H9 (cell line): ENCODE data around the gene LPAR1. TPM values are rescaled to one million over a fixed set of nuclear protein-coding genes. Genes with fewer than 3 reads are reported as not detected.

ENCODE experiments used
- DNase-seq: peaks from one replicate; pipeline ENCODE4 v3.0.0-alpha.2; 2017
- H2AFZ ChIP-seq: one replicate; pipeline ENCODE4 v1.6.1; 2013; ENCODE audit warnings: mild to moderate bottlenecking, low read length, control low read depth, moderate library complexity
- H2AK5ac ChIP-seq: 2 replicates; pipeline ENCODE4 v1.6.1; 2013; ENCODE audit warnings: low read length, control low read depth, mixed read lengths; ENCODE audit not compliant: insufficient read length
- H2BK120ac ChIP-seq: one replicate; pipeline ENCODE4 v1.6.1; 2013; ENCODE audit warnings: low read depth, mild to moderate bottlenecking, low read length, control low read depth, inconsistent platforms; ENCODE audit not compliant: poor library complexity, severe bottlenecking
- H2BK12ac ChIP-seq: 2 replicates; pipeline ENCODE4 v1.6.1; 2013; ENCODE audit warnings: low read length, control low read depth, mixed read lengths, low read depth; ENCODE audit not compliant: insufficient read length
- H2BK15ac ChIP-seq: 2 replicates; pipeline ENCODE4 v1.6.1; 2013; ENCODE audit warnings: low read depth, low read length, control low read depth
- H2BK20ac ChIP-seq: one replicate; pipeline ENCODE4 v1.6.1; 2013; ENCODE audit warnings: low read depth, mild to moderate bottlenecking, low read length, control low read depth, inconsistent platforms; ENCODE audit not compliant: poor library complexity, severe bottlenecking
- H2BK5ac ChIP-seq: 2 replicates; pipeline ENCODE4 v1.6.1; 2013; ENCODE audit warnings: low read length, control low read depth, mixed read lengths; ENCODE audit not compliant: insufficient read length
- H3K14ac ChIP-seq: 2 replicates; pipeline ENCODE4 v1.6.1; 2013; ENCODE audit warnings: low read length, control low read depth; ENCODE audit not compliant: insufficient read depth
- H3K18ac ChIP-seq: 2 replicates; pipeline ENCODE4 v1.6.1; 2013; ENCODE audit warnings: low read depth, mild to moderate bottlenecking, mixed read lengths, low read length, control low read depth; ENCODE audit not compliant: insufficient read length
- H3K23ac ChIP-seq: 2 replicates; pipeline ENCODE4 v1.6.1; 2013; ENCODE audit warnings: low read length, control low read depth, mixed read lengths, low read depth; ENCODE audit not compliant: insufficient read length
- H3K23me2 ChIP-seq: 2 replicates; pipeline ENCODE4 v1.6.1; 2013; ENCODE audit warnings: low read depth, mild to moderate bottlenecking, mixed read lengths, low read length, control low read depth; ENCODE audit not compliant: insufficient read length, poor library complexity, severe bottlenecking
- H3K27ac ChIP-seq: 2 replicates; pipeline ENCODE4 v1.5.1; 2013; ENCODE audit warnings: low read length, control low read depth, mixed read lengths, low read depth; ENCODE audit not compliant: insufficient read length
- H3K27me3 ChIP-seq: 2 replicates; pipeline ENCODE4 v1.6.1; 2013; ENCODE audit warnings: low read length, control low read depth, inconsistent platforms; ENCODE audit not compliant: insufficient read depth
- H3K4ac ChIP-seq: 2 replicates; pipeline ENCODE4 v1.6.1; 2013; ENCODE audit warnings: low read depth, mild to moderate bottlenecking, control low read depth, inconsistent platforms, low read length, moderate library complexity
- H3K4me1 ChIP-seq: 2 replicates; pipeline ENCODE4 v1.6.1; 2013; ENCODE audit warnings: low read length, control low read depth, inconsistent platforms; ENCODE audit not compliant: insufficient read depth
- H3K4me2 ChIP-seq: 2 replicates; pipeline ENCODE4 v1.6.1; 2013; ENCODE audit warnings: low read length, control low read depth, mixed read lengths; ENCODE audit not compliant: insufficient read length, insufficient read depth
- H3K56ac ChIP-seq: 2 replicates; pipeline ENCODE4 v1.6.1; 2013; ENCODE audit warnings: low read depth, mild to moderate bottlenecking, mixed read lengths, low read length, control low read depth; ENCODE audit not compliant: insufficient read length
- H3K79me1 ChIP-seq: 2 replicates; pipeline ENCODE4 v1.6.1; 2013; ENCODE audit warnings: low read depth, mild to moderate bottlenecking, moderate library complexity, low read length, control low read depth, inconsistent platforms; ENCODE audit not compliant: insufficient read depth, poor library complexity, severe bottlenecking
- H3K79me2 ChIP-seq: 2 replicates; pipeline ENCODE4 v1.6.1; 2013; ENCODE audit warnings: low read length, control low read depth, inconsistent platforms; ENCODE audit not compliant: insufficient read depth
- H3K9ac ChIP-seq: 2 replicates; pipeline ENCODE4 v1.6.1; 2013; ENCODE audit warnings: low read length, control low read depth, mixed read lengths; ENCODE audit not compliant: insufficient read length; ENCODE audit errors: extremely low read depth
- H3K9me3 ChIP-seq: one replicate; pipeline ENCODE4 v1.6.1; 2013; ENCODE audit warnings: low read depth, low read length, inconsistent platforms; ENCODE audit not compliant: control insufficient read depth
- H3T11ph ChIP-seq: one replicate; pipeline ENCODE4 v1.6.1; 2013; ENCODE audit warnings: mild to moderate bottlenecking, low read length, control low read depth, inconsistent platforms
- H4K20me1 ChIP-seq: one replicate; pipeline ENCODE4 v1.6.1; 2013; ENCODE audit not compliant: control insufficient read depth, insufficient read length, insufficient read depth
- H4K5ac ChIP-seq: 2 replicates; pipeline ENCODE4 v1.6.1; 2013; ENCODE audit warnings: low read depth, mild to moderate bottlenecking, mixed read lengths, low read length, control low read depth; ENCODE audit not compliant: insufficient read length
- H4K8ac ChIP-seq: replicated peaks from 2 replicates; pipeline ENCODE4 v1.6.1; 2013; ENCODE audit warnings: low read length, control low read depth, mixed read lengths, low read depth; ENCODE audit not compliant: insufficient read length
- H4K91ac ChIP-seq: 2 replicates; pipeline ENCODE4 v1.6.1; 2013; ENCODE audit warnings: low read depth, mild to moderate bottlenecking, moderate library complexity, mixed read lengths, low read length, control low read depth; ENCODE audit not compliant: insufficient read length
- H3K27ac Mint-ChIP-seq, 3 experiments: 2 replicates in 2 of 3; 3 replicates in 1 of 3; pipeline ENCODE4 v1.8.0; 2020 to 2021; ENCODE audit warnings: mixed read lengths in 3 of 3, mild to moderate bottlenecking in 1 of 3, moderate library complexity in 1 of 3
- H3K27me3 Mint-ChIP-seq: 2 replicates; pipeline ENCODE4 v1.8.0; 2021; ENCODE audit warnings: low read depth, mild to moderate bottlenecking, moderate library complexity, mixed read lengths
- H3K36me3 Mint-ChIP-seq, 3 experiments: 2 replicates in 2 of 3; 3 replicates in 1 of 3; pipeline ENCODE4 v1.8.0; 2020 to 2021; ENCODE audit warnings: low read depth in 3 of 3, mixed read lengths in 3 of 3; ENCODE audit not compliant: insufficient read depth in 1 of 3
- H3K4me1 Mint-ChIP-seq, 2 experiments: 2 replicates each; pipeline ENCODE4 v1.8.0; 2020; ENCODE audit warnings: mixed read lengths in 2 of 2
- H3K4me3 Mint-ChIP-seq, 2 experiments: 2 replicates in 1 of 2; 3 replicates in 1 of 2; pipeline ENCODE4 v1.8.0; 2020 to 2021; ENCODE audit warnings: mild to moderate bottlenecking in 2 of 2, mixed read lengths in 2 of 2, moderate library complexity in 1 of 2
- H3K9me3 Mint-ChIP-seq, 2 experiments: 2 replicates in 1 of 2; 3 replicates in 1 of 2; pipeline ENCODE4 v1.8.0; 2020; ENCODE audit warnings: mild to moderate bottlenecking in 2 of 2, mixed read lengths in 2 of 2, moderate library complexity in 1 of 2
- CTCF ChIP-seq: fragments of 200-600 bp; sonication (generic); conservative IDR thresholded peaks from 3 replicates; pipeline ENCODE4 v1.8.0; 2021; ENCODE audit warnings: antibody characterized with exemption, mild to moderate bottlenecking
- WGBS: extraction: QIAGEN DNeasy Blood & Tissue Kit; methylation state at CpG from one replicate; pipeline ENCODE4 v1.1.7; 2013; ENCODE audit warnings: missing lambda C conversion rate, low lambda C conversion rate, mixed read lengths; ENCODE audit not compliant: insufficient read length; ENCODE audit errors: extremely low coverage; 5-methylcytosine and 5-hydroxymethylcytosine counted together
- total RNA-seq: library from RNA; stranded (reverse); gene quantifications from 2 replicates; pipeline ENCODE4 v1.2.1, GENCODE V29; 2021

LPAR1 gene
- total RNA-seq, 1 experiment from 2014 or later = 1.3 TPM

GRCh38 chr9:110856772-110857171 lies 181.5 kb downstream of the LPAR1 start:
- Histone ChIP-seq H4K91ac (no peak overlapping the region), H2AFZ (no peak overlapping the region), H2BK20ac (no peak overlapping the region), H4K8ac (no peak overlapping the region), H3K56ac (no peak overlapping the region), H3K79me1 (no peaks in the 10 kb centered on the region), H3K9ac (no peak overlapping the region), H2BK12ac (no peak overlapping the region), H3K4me2 (no peak overlapping the region), H3T11ph (no peak overlapping the region), H3K18ac (no peak overlapping the region), H2AK5ac (no peak overlapping the region), H3K27me3 (no peaks in the 10 kb centered on the region), H3K27ac (no peak overlapping the region), H2BK15ac (no peak overlapping the region), H3K4me1 (no peaks in the 10 kb centered on the region), H4K20me1 (no peaks in the 10 kb centered on the region), H2BK120ac (no peak overlapping the region), H2BK5ac (no peak overlapping the region), H3K23ac (no peak overlapping the region), H3K9me3 (peaks cover 7% of the 10 kb centered on the region), H4K5ac (no peak overlapping the region), H3K14ac (no peak overlapping the region), H3K4ac (no peak overlapping the region), H3K79me2 (no peaks in the 10 kb centered on the region), H3K23me2 (no peaks in the 10 kb centered on the region)
- no peak for DNase-seq
- Mint-ChIP-seq H3K4me3 (no peak overlapping the region), H3K9me3 (peaks cover 21 to 34% of the 10 kb centered on the region in 2 experiments), H3K36me3 (peaks cover 3 to 13% (median 13%) of the 10 kb centered on the region in 3 experiments), H3K27me3 (0 out of 2 replicates have a peak, but pooled peaks cover 1% of the 10 kb centered on the region), H3K4me1 (no peaks in the 10 kb centered on the region), H3K27ac (no peak overlapping the region)
- WGBS = no CpG with 5 or more reads among the region's 3 CpGs
- TF ChIP-seq CTCF = no peak
